Mucosa of gallbladder (tissue), 1 donor: ENCODE measurements around the gene KRT72. TPM values are rescaled to one million over a fixed set of nuclear protein-coding genes. Genes with fewer than 3 reads are reported as not detected.

Source experiments
- DNase-seq: peaks from one replicate; pipeline ENCODE4 v3.0.0-alpha.2; 2020; ENCODE audit warnings: low spot score
- total RNA-seq: library from RNA; stranded (reverse); gene quantifications from one replicate; pipeline ENCODE4 v1.2.1, GENCODE V29; 2021
- donor health status: DM: no; HTN: no; CAD: no.

The KRT72 gene
- total RNA-seq, 1 donor from 2014 or later = not detected

- no peak for DNase-seq
These were observed 28.8 kb upstream of the KRT72 start for GRCh38 chr12:52630008-52630500.

- DNase-seq = peak; percentile 2
These were observed 28.2 kb upstream of the KRT72 start for GRCh38 chr12:52629281-52630007.

- DNase-seq = no peak
These were observed 27.6 kb upstream of the KRT72 start for GRCh38 chr12:52628841-52629240.

GRCh38 chr12:52628111-52628507, 26.8 kb upstream of the KRT72 start:
- DNase-seq = no peak

GRCh38 chr12:52627395-52628110, 26.3 kb upstream of the KRT72 start:
- DNase-seq = no peak

- DNase-seq = no peak
These were observed 21.1 kb upstream of the KRT72 start for GRCh38 chr12:52622349-52622748.

GRCh38 chr12:52618866-52619265, 17.6 kb upstream of the KRT72 start:
- DNase-seq = no peak

GRCh38 chr12:52618216-52618615, 17.0 kb upstream of the KRT72 start, which contains the start of gene KRT73:
Gene KRT73, minus strand, starts transcription at chr12:52618559. Its CDS starts 35 bp downstream, at chr12:52618524.
- DNase-seq = no peak

- DNase-seq = no peak
These were observed 16.1 kb upstream of the KRT72 start for GRCh38 chr12:52617403-52617785.

- DNase-seq = no peak
These were observed 15.6 kb upstream of the KRT72 start for GRCh38 chr12:52616680-52617402.

- DNase-seq = no peak
These were observed 14.6 kb upstream of the KRT72 start for GRCh38 chr12:52615912-52616311.

- no peak for DNase-seq
These were observed 14.1 kb upstream of the KRT72 start for GRCh38 chr12:52615208-52615868.

GRCh38 chr12:52614381-52615207, 13.3 kb upstream of the KRT72 start:
- peak; percentile 8 for DNase-seq

- peak; percentile 7 for DNase-seq
These were observed 12.2 kb upstream of the KRT72 start for GRCh38 chr12:52613384-52614030.

GRCh38 chr12:52612431-52613383, 11.4 kb upstream of the KRT72 start:
- no peak for DNase-seq

- DNase-seq = no peak
These were observed 9.8 kb upstream of the KRT72 start for GRCh38 chr12:52611080-52611468.

GRCh38 chr12:52608826-52609630, 7.8 kb upstream of the KRT72 start:
- DNase-seq = no peak

- no peak for DNase-seq
These were observed 6.9 kb upstream of the KRT72 start for GRCh38 chr12:52608161-52608560.
